Skin of body (tissue), 2 donors: ENCODE measurements around the gene CALU. TPM values are rescaled to one million over a fixed set of nuclear protein-coding genes. Genes with fewer than 3 reads are reported as not detected.
A peak's percentile ranks its signal among the peaks of the same experiment; 100 is the strongest.

Experiments used
- DNase-seq: peaks from one replicate; lab custom pipeline; 2025; lab: John Stamatoyannopoulos, UW
- total RNA-seq: library from RNA; depleted of rRNA; stranded (reverse); fragments of >200 nt; gene quantifications from one replicate; pipeline ENCODE4 v1.2.3, GENCODE V29; 2014

The CALU gene
- total RNA-seq, 1 donor from 2014 or later, result 147 TPM

- no peak for DNase-seq
Observed at GRCh38 chr7:128745706-128746105, 6.5 kb downstream of the CALU start.

GRCh38 chr7:128747327-128748079 is 8.3 kb downstream of the CALU start:
- DNase-seq, result no peak

- no peak for DNase-seq
Observed at GRCh38 chr7:128752251-128752650, 13.1 kb downstream of the CALU start.

GRCh38 chr7:128755075-128755818 is 16.1 kb downstream of the CALU start:
- DNase-seq, result peak; percentile 55

GRCh38 chr7:128755819-128756476 is 16.8 kb downstream of the CALU start:
- peak; percentile 85 for DNase-seq

- no peak for DNase-seq
Observed at GRCh38 chr7:128757203-128757602, 18.0 kb downstream of the CALU start.

- no peak for DNase-seq
Observed at GRCh38 chr7:128758553-128758952, 19.4 kb downstream of the CALU start.

- no peak for DNase-seq
Observed at GRCh38 chr7:128759242-128759641, 20.1 kb downstream of the CALU start.

GRCh38 chr7:128763541-128763940 is 24.4 kb downstream of the CALU start:
- no peak for DNase-seq

GRCh38 chr7:128767475-128768110 is 28.4 kb downstream of the CALU start:
- no peak for DNase-seq

GRCh38 chr7:128770233-128770632 is 31.1 kb downstream of the CALU start:
- DNase-seq, result no peak

GRCh38 chr7:128773604-128774003 is 34.4 kb downstream of the CALU start:
- DNase-seq, result no peak

GRCh38 chr7:128774029-128774689 is 35.0 kb downstream of the CALU start:
- no peak for DNase-seq

GRCh38 chr7:128774921-128775320 is 35.8 kb downstream of the CALU start:
- DNase-seq, result no peak

- DNase-seq, result no peak
Observed at GRCh38 chr7:128775744-128776474, 36.8 kb downstream of the CALU start, which contains the start of gene OPN1SW. TSS of gene OPN1SW (minus strand) at chr7:128775794. CDS start at chr7:128775781, 13 bp downstream.

GRCh38 chr7:128777156-128778123 is 38.3 kb downstream of the CALU start:
- no peak for DNase-seq

- no peak for DNase-seq
Observed at GRCh38 chr7:128778946-128779345, 39.8 kb downstream of the CALU start.

GRCh38 chr7:128781126-128781525 is 42.0 kb downstream of the CALU start:
- peak; percentile 92 for DNase-seq

GRCh38 chr7:128781851-128782250 is 42.7 kb downstream of the CALU start:
- DNase-seq, result peak; percentile 10
